GM23248 (cell line): ENCODE results near the gene CREB3L1.

Experiments used
- EZH2 ChIP-seq: fragments of 200-600 bp; sonication (generic); IDR thresholded peaks from 2 replicates; pipeline ENCODE4 v1.6.1; 2018; ENCODE audit warnings: antibody characterized with exemption, mild to moderate bottlenecking; ENCODE audit not compliant: insufficient read depth, poor library complexity, severe bottlenecking
- EZH2phosphoT487 ChIP-seq: fragments of 200-600 bp; sonication (generic); IDR thresholded peaks from 2 replicates; pipeline ENCODE4 v1.6.1; 2018; ENCODE audit warnings: antibody characterized with exemption, moderate library complexity, mild to moderate bottlenecking, low read depth; ENCODE audit not compliant: insufficient read depth

DNA sequence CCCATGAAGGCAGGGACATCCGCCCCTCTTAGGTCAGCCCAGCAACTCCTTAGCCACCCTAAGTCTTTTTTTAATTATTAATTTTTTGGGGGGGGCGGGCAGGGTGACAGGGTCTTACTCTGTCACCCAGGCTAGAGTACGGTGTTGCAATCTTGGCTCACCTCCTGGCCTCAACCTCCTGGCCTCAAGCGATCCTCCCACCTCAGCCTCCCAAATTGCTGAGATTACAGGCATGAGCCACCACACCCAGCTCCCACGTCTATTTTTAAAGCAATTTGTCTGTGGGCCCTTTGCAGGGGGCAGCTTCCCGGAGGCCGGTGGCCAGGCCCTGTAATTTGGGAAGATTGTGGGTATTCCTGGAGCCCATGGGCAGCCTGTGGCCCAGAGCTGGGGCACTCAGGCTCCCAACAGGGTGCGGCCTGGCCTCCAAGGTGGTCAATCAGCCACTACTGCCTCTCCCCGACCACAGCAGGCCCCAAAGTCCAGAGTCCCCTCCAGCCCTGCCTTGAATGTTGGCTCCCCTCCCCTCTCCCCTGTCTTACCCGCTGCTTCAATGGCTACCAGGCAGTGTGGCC, 27.2 kb downstream of the CREB3L1 start:
- no peak for TF ChIP-seq EZH2
- TF ChIP-seq EZH2phosphoT487: no peak
